Muscle layer of duodenum (tissue), 2 donors: Measurements from ENCODE around the gene GALNT16.
"Not testable (repeated sequence)": the region's sequence is repeated elsewhere in the genome, so short reads cannot be mapped to it uniquely, and the experiment has no call there.

ENCODE experiments used
- H3K27ac ChIP-seq: one replicate; pipeline ENCODE4 v1.7.0; 2013; ENCODE audit warnings: mild to moderate bottlenecking, low read length
- H3K27me3 ChIP-seq: one replicate; pipeline ENCODE4 v1.7.0; 2013; ENCODE audit warnings: low read depth, mild to moderate bottlenecking, control low read depth, low read length
- H3K36me3 ChIP-seq, 2 donors: one replicate each; pipeline ENCODE4 v1.7.0; 2013; ENCODE audit warnings: low read length in 2 of 2, control low read depth in 1 of 2, mild to moderate bottlenecking in 1 of 2; ENCODE audit not compliant: insufficient read depth in 2 of 2, control insufficient read depth in 1 of 2
- H3K4me1 ChIP-seq, 2 donors: one replicate each; pipeline ENCODE4 v1.7.0; 2013; ENCODE audit warnings: low read length in 2 of 2, mild to moderate bottlenecking in 2 of 2, control low read depth in 1 of 2, moderate library complexity in 1 of 2; ENCODE audit not compliant: insufficient read depth in 2 of 2, control insufficient read depth in 1 of 2
- H3K4me3 ChIP-seq, 2 donors: one replicate each; pipeline ENCODE4 v1.7.0; 2013; ENCODE audit warnings: low read length in 2 of 2, low read depth in 1 of 2, mild to moderate bottlenecking in 1 of 2
- H3K9me3 ChIP-seq, 2 donors: one replicate each; pipeline ENCODE4 v1.7.0; 2013; ENCODE audit warnings: low read length in 2 of 2, control low read depth in 1 of 2, mild to moderate bottlenecking in 1 of 2; ENCODE audit not compliant: control insufficient read depth in 1 of 2
- donor health status: healthy.

Gene GALNT16

GRCh38 chr14:69259527-69260189, at the start of gene GALNT16:
GALNT16 (plus strand) TSS chr14:69260158; CDS start chr14:69260291, 133 bp downstream.
- no peaks in the 10 kb centered on the region for H3K9me3 ChIP-seq
- peaks cover 6% of the 10 kb centered on the region for H3K27me3 ChIP-seq
- no peak within 1 kb of the TSS for H3K27ac ChIP-seq
- H3K36me3 ChIP-seq: no peaks in the 10 kb centered on the region
- peak within 1 kb of the TSS; percentile 53 to 78 for H3K4me3 ChIP-seq
- peaks cover 9 to 26% of the 10 kb centered on the region in 2 donors for H3K4me1 ChIP-seq

- H3K27ac ChIP-seq: no peak overlapping the region
- peaks cover 0 to 7% of the 10 kb centered on the region in 2 donors for H3K4me1 ChIP-seq
- H3K9me3 ChIP-seq: no peaks in the 10 kb centered on the region
- no peaks in the 10 kb centered on the region for H3K27me3 ChIP-seq
- no peak overlapping the region for H3K4me3 ChIP-seq
- H3K36me3 ChIP-seq: peaks cover 0 to 10% of the 10 kb centered on the region in 2 donors
Observed at GRCh38 chr14:69214393-69214792, 45.6 kb upstream of the GALNT16 start.

- not testable (repeated sequence) for H3K27ac ChIP-seq, H3K27me3 ChIP-seq, H3K9me3 ChIP-seq, H3K4me3 ChIP-seq, H3K4me1 ChIP-seq, H3K36me3 ChIP-seq
Observed at GRCh38 chr14:69217663-69218062, 42.3 kb upstream of the GALNT16 start.

GRCh38 chr14:69224946-69225345, 35.0 kb upstream of the GALNT16 start:
- no peaks in the 10 kb centered on the region for H3K4me1 ChIP-seq
- H3K36me3 ChIP-seq: peaks cover 10 to 16% of the 10 kb centered on the region in 2 donors
- no peak overlapping the region for H3K27ac ChIP-seq
- H3K9me3 ChIP-seq: no peaks in the 10 kb centered on the region
- H3K4me3 ChIP-seq: no peak overlapping the region
- no peaks in the 10 kb centered on the region for H3K27me3 ChIP-seq

GRCh38 chr14:69226178-69226577, 33.8 kb upstream of the GALNT16 start:
- H3K36me3 ChIP-seq: peaks cover 10 to 21% of the 10 kb centered on the region in 2 donors
- H3K9me3 ChIP-seq: no peaks in the 10 kb centered on the region
- no peak overlapping the region for H3K27ac ChIP-seq
- no peaks in the 10 kb centered on the region for H3K27me3 ChIP-seq
- no peaks in the 10 kb centered on the region for H3K4me1 ChIP-seq
- no peak overlapping the region for H3K4me3 ChIP-seq

- Histone ChIP-seq H3K27ac (no peak overlapping the region), H3K9me3 (no peaks in the 10 kb centered on the region), H3K4me1 (no peaks in the 10 kb centered on the region), H3K36me3 (peaks cover 10 to 25% of the 10 kb centered on the region in 2 donors), H3K27me3 (no peaks in the 10 kb centered on the region), H3K4me3 (no peak overlapping the region)
Observed at GRCh38 chr14:69226736-69227135, 33.2 kb upstream of the GALNT16 start.

- no peaks in the 10 kb centered on the region for H3K4me1 ChIP-seq
- no peak overlapping the region for H3K27ac ChIP-seq
- H3K27me3 ChIP-seq: no peaks in the 10 kb centered on the region
- no peak overlapping the region for H3K4me3 ChIP-seq
- no peaks in the 10 kb centered on the region for H3K9me3 ChIP-seq
- H3K36me3 ChIP-seq: peaks cover 34 to 36% of the 10 kb centered on the region in 2 donors
Observed at GRCh38 chr14:69231486-69231885, 28.5 kb upstream of the GALNT16 start.

GRCh38 chr14:69232388-69232787, 27.6 kb upstream of the GALNT16 start:
- H3K27me3 ChIP-seq: no peaks in the 10 kb centered on the region
- H3K4me1 ChIP-seq: no peaks in the 10 kb centered on the region
- peaks cover 43 to 45% of the 10 kb centered on the region in 2 donors for H3K36me3 ChIP-seq

GRCh38 chr14:69234106-69234505, 25.9 kb upstream of the GALNT16 start:
- Histone ChIP-seq H3K9me3 (no peaks in the 10 kb centered on the region), H3K4me1 (no peaks in the 10 kb centered on the region), H3K27ac (no peak overlapping the region), H3K27me3 (no peaks in the 10 kb centered on the region), H3K4me3 (no peak overlapping the region), H3K36me3 (peaks cover 49 to 55% of the 10 kb centered on the region in 2 donors)

More at GRCh38 chr14:69232388-69232787, 27.6 kb upstream of the GALNT16 start:
- no peaks in the 10 kb centered on the region for H3K9me3 ChIP-seq
- H3K4me3 ChIP-seq: no peak overlapping the region
- no peak overlapping the region for H3K27ac ChIP-seq

GRCh38 chr14:69235708-69236107, 24.2 kb upstream of the GALNT16 start:
- Histone ChIP-seq H3K27ac (no peak overlapping the region), H3K27me3 (no peaks in the 10 kb centered on the region), H3K4me1 (no peaks in the 10 kb centered on the region), H3K4me3 (no peak overlapping the region), H3K9me3 (no peaks in the 10 kb centered on the region), H3K36me3 (peaks cover 49 to 59% of the 10 kb centered on the region in 2 donors)

GRCh38 chr14:69237142-69237541, 22.8 kb upstream of the GALNT16 start:
- H3K36me3 ChIP-seq: peaks cover 52 to 61% of the 10 kb centered on the region in 2 donors
- no peaks in the 10 kb centered on the region for H3K27me3 ChIP-seq
- no peak overlapping the region for H3K27ac ChIP-seq
- H3K9me3 ChIP-seq: no peaks in the 10 kb centered on the region
- no peak overlapping the region for H3K4me3 ChIP-seq
- H3K4me1 ChIP-seq: no peaks in the 10 kb centered on the region

GRCh38 chr14:69237584-69237983, 22.4 kb upstream of the GALNT16 start:
- Histone ChIP-seq H3K27me3 (no peaks in the 10 kb centered on the region), H3K27ac (no peak overlapping the region), H3K4me1 (no peaks in the 10 kb centered on the region), H3K9me3 (no peaks in the 10 kb centered on the region), H3K36me3 (peaks cover 48 to 61% of the 10 kb centered on the region in 2 donors), H3K4me3 (no peak overlapping the region)
